ENCODE results near the gene IRF6. TPM values are rescaled to one million over a fixed set of nuclear protein-coding genes. Genes with fewer than 3 reads are reported as not detected.

IRF6 gene
- polyA plus RNA-seq, 1 of the 3 experiments (the other 2 are of a cell fraction): 0.94 TPM

DNA sequence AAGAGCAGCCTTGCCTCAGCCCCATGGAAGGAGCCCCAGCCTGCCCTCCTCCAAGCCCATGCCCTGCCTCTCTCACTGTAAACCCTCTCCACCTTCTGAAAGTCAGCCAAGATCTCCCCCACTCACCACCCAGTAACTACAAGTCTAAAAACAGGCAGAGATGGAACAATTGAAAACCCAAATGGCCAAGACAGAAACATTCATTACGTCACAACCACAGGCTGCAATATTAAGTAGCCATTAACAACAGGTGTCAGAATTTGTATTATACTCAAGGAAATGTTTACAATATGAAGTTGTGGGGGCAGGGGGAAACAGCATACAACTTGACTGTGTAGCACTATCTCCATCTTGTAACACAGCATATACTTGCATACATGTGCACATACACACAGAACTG, 2.4 kb downstream of the IRF6 start:
- 91% methylated on average over 1 of the region's 1 CpG for WGBS (ENCODE audit: low lambda C conversion rate)
- Histone ChIP-seq H3K36me3 (replicated peaks in 1 of 2; ENCODE audit: control insufficient read depth in 1 of 2, insufficient read depth in 2 of 2, low read length in 1 of 2) (no peaks in the 10 kb centered on the region), H3K9me2 (no peaks in the 10 kb centered on the region), H3K4me3 (ENCODE audit: low read depth in 2 of 2, low read length in 1 of 2) (no peak overlapping the region), H3K79me2 (ENCODE audit: insufficient read depth) (no peaks in the 10 kb centered on the region), H2AFZ (ENCODE audit: low read depth) (no peak overlapping the region), H4K20me1 (ENCODE audit: insufficient read depth) (no peaks in the 10 kb centered on the region), H3K4me1 (ENCODE audit: control insufficient read depth in 1 of 2, insufficient read depth in 2 of 2, low read depth in 1 of 2, low read length in 1 of 2) (peaks cover 27 to 49% of the 10 kb centered on the region in 2 experiments), H3K4me2 (no peak overlapping the region), H3K9me3 (no peaks in the 10 kb centered on the region), H3K27ac (ENCODE audit: low read depth in 2 of 2, low read length in 1 of 2) (no peak overlapping the region; a peak in 1 of 4 replicates), H3K27me3 (ENCODE audit: insufficient read depth) (no peaks in the 10 kb centered on the region), H3F3A (replicated peaks; ENCODE audit: insufficient read depth) (peaks cover 22% of the 10 kb centered on the region), H3K9ac (no peak overlapping the region)
- ChIA-PET CTCF (interaction anchor here (1.1 to 5.0 kb wide), 2 partner anchors 19 to 24 kb away, joined by 3 to 33 read pairs; partner anchors contain the start of gene UTP25), POLR2A (no interaction called here)
- TF ChIP-seq SIN3A (IDR thresholded peaks at IDR 0.05; ENCODE audit: borderline replicate concordance, low read depth, low read length) (no peak), FOXJ3 (CRISPR knock-in tag; IDR thresholded peaks at IDR 0.05) (no peak), TCF12 (IDR thresholded peaks at IDR 0.05) (no peak), YY1 (IDR thresholded peaks at IDR 0.05; ENCODE audit: low read depth) (no peak)
- TF ChIP-seq, protein P1, sequence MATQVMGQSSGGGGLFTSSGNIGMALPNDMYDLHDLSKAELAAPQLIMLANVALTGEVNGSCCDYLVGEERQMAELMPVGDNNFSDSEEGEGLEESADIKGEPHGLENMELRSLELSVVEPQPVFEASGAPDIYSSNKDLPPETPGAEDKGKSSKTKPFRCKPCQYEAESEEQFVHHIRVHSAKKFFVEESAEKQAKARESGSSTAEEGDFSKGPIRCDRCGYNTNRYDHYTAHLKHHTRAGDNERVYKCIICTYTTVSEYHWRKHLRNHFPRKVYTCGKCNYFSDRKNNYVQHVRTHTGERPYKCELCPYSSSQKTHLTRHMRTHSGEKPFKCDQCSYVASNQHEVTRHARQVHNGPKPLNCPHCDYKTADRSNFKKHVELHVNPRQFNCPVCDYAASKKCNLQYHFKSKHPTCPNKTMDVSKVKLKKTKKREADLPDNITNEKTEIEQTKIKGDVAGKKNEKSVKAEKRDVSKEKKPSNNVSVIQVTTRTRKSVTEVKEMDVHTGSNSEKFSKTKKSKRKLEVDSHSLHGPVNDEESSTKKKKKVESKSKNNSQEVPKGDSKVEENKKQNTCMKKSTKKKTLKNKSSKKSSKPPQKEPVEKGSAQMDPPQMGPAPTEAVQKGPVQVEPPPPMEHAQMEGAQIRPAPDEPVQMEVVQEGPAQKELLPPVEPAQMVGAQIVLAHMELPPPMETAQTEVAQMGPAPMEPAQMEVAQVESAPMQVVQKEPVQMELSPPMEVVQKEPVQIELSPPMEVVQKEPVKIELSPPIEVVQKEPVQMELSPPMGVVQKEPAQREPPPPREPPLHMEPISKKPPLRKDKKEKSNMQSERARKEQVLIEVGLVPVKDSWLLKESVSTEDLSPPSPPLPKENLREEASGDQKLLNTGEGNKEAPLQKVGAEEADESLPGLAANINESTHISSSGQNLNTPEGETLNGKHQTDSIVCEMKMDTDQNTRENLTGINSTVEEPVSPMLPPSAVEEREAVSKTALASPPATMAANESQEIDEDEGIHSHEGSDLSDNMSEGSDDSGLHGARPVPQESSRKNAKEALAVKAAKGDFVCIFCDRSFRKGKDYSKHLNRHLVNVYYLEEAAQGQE (IDR thresholded peaks at IDR 0.05; ENCODE audit: low read depth, low read length): no peak
- TF ChIP-seq, protein P2, sequence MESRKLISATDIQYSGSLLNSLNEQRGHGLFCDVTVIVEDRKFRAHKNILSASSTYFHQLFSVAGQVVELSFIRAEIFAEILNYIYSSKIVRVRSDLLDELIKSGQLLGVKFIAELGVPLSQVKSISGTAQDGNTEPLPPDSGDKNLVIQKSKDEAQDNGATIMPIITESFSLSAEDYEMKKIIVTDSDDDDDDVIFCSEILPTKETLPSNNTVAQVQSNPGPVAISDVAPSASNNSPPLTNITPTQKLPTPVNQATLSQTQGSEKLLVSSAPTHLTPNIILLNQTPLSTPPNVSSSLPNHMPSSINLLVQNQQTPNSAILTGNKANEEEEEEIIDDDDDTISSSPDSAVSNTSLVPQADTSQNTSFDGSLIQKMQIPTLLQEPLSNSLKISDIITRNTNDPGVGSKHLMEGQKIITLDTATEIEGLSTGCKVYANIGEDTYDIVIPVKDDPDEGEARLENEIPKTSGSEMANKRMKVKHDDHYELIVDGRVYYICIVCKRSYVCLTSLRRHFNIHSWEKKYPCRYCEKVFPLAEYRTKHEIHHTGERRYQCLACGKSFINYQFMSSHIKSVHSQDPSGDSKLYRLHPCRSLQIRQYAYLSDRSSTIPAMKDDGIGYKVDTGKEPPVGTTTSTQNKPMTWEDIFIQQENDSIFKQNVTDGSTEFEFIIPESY (IDR thresholded peaks at IDR 0.05; ENCODE audit: borderline replicate concordance, low read depth): no peak
- DNase-seq: no peak

DNA sequence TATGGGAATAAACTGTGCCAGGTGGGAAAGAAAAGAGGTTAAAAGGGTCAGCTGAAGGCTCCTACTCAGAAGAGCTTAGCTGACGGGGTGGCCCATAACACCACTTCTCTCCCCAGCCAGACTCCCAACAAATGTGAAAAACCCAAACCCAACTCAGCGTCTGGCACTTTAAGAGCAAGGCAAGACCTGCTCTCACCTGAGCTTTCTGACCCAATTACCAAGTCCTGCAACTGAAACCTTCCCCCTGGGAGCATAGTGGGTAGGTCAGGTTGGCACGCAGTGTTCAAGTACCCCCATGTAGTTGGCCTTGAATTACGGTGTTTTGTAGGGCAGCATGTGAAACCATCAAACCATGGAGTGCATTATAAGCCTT, 3.2 kb downstream of the IRF6 start:
- TF ChIP-seq, protein P3, sequence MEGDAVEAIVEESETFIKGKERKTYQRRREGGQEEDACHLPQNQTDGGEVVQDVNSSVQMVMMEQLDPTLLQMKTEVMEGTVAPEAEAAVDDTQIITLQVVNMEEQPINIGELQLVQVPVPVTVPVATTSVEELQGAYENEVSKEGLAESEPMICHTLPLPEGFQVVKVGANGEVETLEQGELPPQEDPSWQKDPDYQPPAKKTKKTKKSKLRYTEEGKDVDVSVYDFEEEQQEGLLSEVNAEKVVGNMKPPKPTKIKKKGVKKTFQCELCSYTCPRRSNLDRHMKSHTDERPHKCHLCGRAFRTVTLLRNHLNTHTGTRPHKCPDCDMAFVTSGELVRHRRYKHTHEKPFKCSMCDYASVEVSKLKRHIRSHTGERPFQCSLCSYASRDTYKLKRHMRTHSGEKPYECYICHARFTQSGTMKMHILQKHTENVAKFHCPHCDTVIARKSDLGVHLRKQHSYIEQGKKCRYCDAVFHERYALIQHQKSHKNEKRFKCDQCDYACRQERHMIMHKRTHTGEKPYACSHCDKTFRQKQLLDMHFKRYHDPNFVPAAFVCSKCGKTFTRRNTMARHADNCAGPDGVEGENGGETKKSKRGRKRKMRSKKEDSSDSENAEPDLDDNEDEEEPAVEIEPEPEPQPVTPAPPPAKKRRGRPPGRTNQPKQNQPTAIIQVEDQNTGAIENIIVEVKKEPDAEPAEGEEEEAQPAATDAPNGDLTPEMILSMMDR (IDR thresholded peaks at IDR 0.05): no peak
- TF ChIP-seq SMC3 (IDR thresholded peaks at IDR 0.05; ENCODE audit: low read depth, low read length): no peak
- H3K9me2 ChIP-seq: no peaks in the 10 kb centered on the region
- H3K9ac ChIP-seq: no peak overlapping the region
- H2AFZ ChIP-seq (ENCODE audit: low read depth): no peak overlapping the region
- 88% methylated on average over 3 of the region's 4 CpGs for WGBS (ENCODE audit: low lambda C conversion rate)
- peaks cover 18% of the 10 kb centered on the region for H3F3A ChIP-seq (replicated peaks; ENCODE audit: insufficient read depth)
- H3K4me3 ChIP-seq (ENCODE audit: low read depth in 2 of 2, low read length in 1 of 2): no peak overlapping the region
- no peaks in the 10 kb centered on the region for H3K36me3 ChIP-seq (replicated peaks in 1 of 2; ENCODE audit: control insufficient read depth in 1 of 2, insufficient read depth in 2 of 2, low read length in 1 of 2)
- peaks cover 22 to 41% of the 10 kb centered on the region in 2 experiments for H3K4me1 ChIP-seq (ENCODE audit: control insufficient read depth in 1 of 2, insufficient read depth in 2 of 2, low read depth in 1 of 2, low read length in 1 of 2)
- H3K27me3 ChIP-seq (ENCODE audit: insufficient read depth): no peaks in the 10 kb centered on the region
- ChIA-PET POLR2A (no interaction called here), CTCF (interaction anchor here (1.1 to 5.0 kb wide), 3 partner anchors 12 to 25 kb away, joined by 3 to 33 read pairs (median 3); partner anchors contain the start of gene UTP25)
- peak overlapping the region; percentile 89 to 97; a peak in 3 of 4 replicates for H3K27ac ChIP-seq (ENCODE audit: low read depth in 2 of 2, low read length in 1 of 2)
- no peaks in the 10 kb centered on the region for H4K20me1 ChIP-seq (ENCODE audit: insufficient read depth)
- no peaks in the 10 kb centered on the region for H3K79me2 ChIP-seq (ENCODE audit: insufficient read depth)
- no peak for DNase-seq
- H3K9me3 ChIP-seq: no peaks in the 10 kb centered on the region
- H3K4me2 ChIP-seq: no peak overlapping the region
